AG08396 (cell line): ENCODE data around the gene C1QB.
A peak's percentile ranks its signal among the peaks of the same experiment; 100 is the strongest.

Source experiments
- DNase-seq: peaks from one replicate; pipeline ENCODE4 v3.0.0; 2012; ENCODE audit warnings: low spot score, mixed read lengths

Gene C1QB

DNA sequence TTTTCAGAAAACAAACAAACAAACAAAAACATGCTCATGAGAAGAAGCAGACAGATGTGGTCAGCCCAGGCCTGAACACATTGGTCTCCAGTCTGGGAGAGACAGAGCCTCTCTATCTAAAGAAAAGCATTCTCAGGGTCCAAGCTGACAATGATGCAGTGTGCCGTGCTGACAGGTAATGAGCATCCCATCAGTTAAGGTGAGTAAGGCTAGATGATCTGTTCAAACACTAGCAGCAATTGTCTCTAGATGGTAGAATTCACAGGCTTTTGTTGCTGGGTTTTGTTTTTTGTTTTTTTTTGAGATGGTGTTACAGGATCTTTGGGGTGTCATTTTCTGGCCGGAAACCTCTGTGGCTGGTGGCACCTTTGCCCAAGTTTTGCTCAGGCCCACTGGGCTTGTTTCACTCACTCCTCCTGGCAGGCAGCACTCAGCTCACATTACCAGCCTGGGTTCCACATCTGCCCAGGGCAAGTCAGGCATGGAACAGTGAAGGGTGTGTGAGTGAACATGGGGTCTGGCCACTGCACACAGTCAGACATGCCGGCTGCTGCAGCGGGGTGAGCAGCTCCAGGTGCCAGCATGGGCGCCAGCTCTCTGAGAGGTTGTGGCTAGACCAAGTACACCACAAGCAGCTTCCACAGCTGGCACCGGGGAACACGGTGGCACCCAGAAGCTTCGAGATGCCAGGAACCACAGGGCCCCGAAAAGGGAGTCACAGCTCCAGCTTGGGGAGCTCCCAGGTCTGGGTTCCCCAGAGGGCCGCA is 19.2 kb upstream of the C1QB start:
- DNase-seq: no peak

DNA sequence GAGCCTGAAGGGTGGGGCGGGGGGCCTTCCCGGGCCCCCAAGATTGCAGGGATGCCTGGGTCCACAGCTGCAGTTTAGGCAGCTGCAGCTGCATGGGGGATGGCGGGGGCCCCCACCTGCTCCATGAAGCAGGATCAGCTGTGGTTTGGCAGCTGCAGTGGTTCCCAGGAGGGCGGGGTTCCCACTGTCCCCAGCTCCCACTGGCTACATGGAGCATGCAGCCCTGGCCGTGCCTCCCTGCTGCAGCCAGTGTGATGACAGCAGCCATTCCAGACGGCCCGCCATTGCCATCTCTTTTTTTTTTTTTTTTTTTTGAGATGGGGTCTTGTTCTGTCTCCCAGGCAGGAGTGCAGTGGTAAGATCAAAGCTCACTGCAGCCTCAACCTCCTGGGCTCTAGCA is 17.6 kb upstream of the C1QB start:
- no peak for DNase-seq

DNA sequence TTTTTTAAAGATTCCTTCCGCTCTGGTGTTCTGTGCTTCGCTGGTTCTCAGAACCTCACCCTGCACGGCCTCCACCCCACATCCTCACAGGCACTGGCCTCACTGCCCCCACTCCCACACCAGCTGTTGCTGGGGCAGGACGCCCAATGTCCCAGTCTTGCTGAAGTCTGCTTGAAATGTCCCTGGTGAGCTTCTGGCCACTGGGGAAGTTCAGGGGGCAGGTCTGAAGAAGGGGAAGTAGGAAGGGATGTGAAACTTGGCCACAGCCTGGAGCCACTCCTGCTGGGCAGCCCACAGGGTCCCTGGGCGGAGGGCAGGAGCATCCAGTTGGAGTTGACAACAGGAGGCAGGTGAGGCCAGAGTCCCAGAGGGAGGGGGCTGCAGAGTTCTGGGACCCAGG is 16.7 kb upstream of the C1QB start, which contains the start of gene C1QA:
Gene C1QA, plus strand, starts transcription at position 276 of the 400 bp plus-strand sequence. CDS start 989 bp downstream, outside the sequence.
- DNase-seq: no peak

DNA sequence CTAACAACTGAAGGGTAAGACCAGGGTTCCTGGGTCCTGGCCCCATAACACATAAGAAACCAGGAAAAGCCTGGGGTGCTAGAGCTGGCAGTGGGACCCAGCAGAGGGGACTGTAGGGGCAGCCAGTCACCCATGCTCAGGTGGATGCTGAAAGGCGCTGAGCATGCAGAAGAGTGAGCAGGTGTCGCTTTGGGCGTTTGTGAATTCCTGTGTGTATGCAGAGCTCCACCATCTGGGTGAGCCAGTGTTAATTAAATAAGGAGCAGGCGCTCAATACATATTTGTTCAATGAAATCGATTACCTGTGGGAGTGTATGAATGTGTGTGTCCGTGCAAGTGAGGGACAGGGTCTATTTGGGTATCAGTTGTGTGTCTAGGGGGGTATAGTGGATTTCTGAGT is 16.1 kb upstream of the C1QB start:
- no peak for DNase-seq

DNA sequence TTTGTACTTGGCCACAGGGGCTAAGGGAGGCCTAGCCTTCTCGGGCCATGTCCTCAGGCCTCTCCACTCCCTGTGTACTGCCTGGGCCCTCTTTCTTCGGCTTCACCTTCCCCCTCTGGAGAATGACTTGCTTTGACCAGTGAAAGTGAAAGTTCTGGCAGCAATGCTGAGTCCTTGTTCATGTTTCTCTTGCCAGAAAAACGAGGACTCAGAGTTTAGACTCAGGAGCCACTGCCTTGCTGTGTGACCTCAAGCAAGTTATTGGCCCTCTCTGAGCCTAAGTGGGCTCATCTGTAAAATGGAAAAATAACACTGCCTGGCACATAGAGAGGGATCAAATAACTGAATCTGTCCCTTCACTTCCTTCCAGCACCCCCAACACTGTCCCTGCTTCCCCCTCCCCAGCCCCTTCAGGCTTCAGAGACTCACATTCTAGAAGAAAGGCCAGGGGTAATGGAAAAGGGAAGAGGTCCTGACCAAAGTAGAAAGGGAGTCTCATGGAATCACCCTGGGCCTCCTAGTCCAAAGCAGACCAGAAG is 15.1 kb upstream of the C1QB start:
- no peak for DNase-seq

DNA sequence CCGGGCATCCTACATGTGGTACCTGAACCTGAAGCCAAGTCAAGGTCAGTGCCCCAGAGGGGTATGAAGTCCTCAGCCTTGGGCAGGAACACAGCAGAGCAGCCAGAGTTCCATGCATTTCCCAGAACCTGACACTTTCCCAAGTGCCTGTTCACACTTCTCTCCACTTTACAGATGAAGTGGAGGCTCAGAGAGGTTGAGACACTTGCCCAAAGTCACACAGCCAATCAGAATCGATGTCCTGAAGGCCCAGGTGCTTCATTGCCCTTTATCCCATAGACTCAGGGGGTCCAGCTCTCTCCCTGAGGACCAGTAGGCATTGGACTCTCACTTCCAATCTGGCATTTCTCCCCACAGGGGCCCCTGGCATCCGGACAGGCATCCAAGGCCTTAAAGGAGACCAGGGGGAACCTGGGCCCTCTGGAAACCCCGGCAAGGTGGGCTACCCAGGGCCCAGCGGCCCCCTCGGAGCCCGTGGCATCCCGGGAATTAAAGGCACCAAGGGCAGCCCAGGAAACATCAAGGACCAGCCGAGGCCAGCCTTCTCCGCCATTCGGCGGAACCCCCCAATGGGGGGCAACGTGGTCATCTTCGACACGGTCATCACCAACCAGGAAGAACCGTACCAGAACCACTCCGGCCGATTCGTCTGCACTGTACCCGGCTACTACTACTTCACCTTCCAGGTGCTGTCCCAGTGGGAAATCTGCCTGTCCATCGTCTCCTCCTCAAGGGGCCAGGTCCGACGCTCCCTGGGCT is 14.4 kb upstream of the C1QB start:
- no peak for DNase-seq

DNA sequence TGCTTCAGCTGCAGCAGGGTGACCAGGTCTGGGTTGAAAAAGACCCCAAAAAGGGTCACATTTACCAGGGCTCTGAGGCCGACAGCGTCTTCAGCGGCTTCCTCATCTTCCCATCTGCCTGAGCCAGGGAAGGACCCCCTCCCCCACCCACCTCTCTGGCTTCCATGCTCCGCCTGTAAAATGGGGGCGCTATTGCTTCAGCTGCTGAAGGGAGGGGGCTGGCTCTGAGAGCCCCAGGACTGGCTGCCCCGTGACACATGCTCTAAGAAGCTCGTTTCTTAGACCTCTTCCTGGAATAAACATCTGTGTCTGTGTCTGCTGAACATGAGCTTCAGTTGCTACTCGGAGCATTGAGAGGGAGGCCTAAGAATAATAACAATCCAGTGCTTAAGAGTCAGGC is 13.8 kb upstream of the C1QB start:
- DNase-seq: peak; percentile 56

DNA sequence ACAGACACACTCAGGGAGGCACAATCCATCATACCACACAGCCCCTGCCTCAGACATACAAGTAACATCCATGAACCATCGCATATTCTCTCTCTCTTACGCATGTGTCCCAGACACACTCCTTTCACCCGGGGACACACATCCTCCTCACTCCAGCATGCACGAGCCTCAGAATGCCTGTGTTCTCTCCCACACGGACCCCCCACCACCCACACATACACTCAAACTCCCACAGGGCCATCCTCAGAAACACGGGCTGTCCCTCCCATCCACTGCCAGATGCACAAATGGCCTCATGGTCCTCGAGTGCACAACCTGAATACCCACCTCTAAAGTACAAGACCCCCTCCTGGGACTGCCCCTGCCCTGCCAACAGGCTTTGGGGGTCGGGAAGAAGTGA is 11.8 kb upstream of the C1QB start:
- no peak for DNase-seq

DNA sequence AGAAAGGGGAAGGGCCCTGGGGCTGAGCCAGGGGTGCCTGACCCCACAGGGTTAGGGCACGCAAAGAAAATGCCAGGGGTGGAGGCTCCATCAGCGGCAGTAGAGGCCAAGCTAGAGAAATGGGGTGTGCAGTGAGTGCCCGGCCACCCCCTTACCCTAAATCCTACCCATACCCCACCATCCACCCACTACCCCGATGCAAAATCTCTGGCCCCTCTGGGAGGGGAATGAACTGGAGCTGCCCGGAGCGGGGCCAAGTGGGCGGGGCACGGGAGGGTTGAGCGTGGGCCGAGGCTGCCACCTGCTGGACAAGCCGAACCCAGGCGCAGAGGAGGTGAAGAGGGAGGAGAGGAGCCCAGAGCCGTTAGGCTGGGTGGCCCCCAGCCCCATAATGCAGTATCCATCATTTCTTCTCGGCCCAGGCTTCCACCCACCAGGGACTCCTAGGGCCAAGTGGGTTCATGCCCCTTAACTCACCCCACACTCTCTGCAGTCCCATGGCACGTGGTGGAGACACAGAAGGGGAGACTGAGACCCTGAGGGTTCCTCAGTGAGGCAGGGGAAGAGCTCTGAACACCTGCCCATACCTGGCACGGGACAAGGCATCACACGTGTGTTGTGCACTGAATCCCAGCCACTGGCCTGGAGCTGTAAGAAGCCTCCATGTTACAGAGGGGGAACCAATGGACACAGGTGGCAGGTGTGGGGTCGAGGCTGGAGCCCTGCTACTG is 11.0 kb upstream of the C1QB start:
- peak; percentile 84 for DNase-seq

DNA sequence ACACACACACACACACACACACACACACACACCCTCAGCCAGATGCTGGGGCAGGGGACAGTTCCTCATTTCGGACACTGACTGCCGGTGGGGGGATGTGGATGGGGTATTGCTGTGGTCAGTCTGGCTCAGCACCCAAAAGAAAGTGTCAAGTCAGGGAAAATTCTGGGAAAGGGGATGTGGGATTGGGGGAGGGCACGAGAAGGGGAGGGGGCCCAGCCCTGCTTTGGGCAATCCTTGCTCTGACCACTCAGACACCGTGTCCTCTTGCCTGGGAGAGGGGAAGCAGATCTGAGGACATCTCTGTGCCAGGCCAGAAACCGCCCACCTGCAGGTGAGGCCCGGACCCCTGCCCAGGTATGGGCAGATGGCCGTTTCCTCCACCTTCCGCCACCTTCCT is 9.7 kb upstream of the C1QB start, which contains the start of gene C1QC:
Gene C1QC, plus strand, starts transcription at position 253 of the 400 bp plus-strand sequence. CDS start 391 bp downstream, outside the sequence.
- no peak for DNase-seq

DNA sequence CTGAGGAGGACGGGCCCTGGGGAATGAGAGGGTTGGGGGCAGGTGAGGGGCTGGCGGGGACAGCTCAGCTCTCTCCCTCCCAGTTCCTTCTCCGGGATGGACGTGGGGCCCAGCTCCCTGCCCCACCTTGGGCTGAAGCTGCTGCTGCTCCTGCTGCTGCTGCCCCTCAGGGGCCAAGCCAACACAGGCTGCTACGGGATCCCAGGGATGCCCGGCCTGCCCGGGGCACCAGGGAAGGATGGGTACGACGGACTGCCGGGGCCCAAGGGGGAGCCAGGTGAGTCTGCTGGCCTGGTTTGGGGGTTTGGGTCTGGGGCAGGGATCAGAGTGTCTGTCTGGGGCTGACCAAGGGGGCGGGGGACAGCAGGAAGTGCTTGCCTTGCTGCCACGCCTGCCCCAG is 9.1 kb upstream of the C1QB start:
- no peak for DNase-seq

DNA sequence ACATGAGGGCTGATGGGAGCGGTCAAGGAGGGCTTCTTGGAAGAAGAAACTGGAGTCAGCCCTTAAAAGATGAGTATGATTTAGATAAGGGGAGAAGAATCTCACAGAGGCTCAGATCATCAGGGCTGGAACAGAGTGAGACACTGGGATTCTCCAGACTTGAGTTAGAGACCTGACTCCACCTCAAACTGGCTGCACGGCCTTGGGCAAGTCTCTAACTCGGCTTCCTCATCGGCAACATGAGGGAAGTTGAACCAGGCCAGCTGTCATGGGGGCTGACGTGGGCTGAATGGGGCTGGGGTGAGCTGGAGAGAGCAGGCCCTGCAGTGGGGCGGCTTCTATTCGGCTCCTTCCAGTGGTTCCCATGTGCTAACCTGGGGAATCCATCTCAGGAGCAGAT is 7.1 kb upstream of the C1QB start:
- no peak for DNase-seq

DNA sequence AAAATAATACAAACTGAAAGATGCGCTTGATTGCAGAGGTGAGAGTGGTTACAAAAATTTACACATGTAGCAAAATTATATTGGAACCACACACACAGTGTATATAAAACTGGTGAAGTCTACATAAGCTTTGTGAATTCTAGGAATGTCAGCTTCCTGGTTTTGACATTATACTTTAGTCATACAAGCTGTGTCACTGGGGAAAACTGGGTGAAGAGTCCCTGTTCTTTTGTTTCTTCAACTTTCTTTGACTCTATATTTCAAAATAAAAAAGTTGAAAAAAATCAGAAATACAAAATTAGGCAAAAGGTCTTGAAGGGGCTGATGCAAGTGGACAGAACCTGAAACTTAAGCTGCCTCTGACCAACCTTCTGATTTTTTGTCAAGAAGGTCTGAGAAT is 6.7 kb upstream of the C1QB start:
- no peak for DNase-seq

DNA sequence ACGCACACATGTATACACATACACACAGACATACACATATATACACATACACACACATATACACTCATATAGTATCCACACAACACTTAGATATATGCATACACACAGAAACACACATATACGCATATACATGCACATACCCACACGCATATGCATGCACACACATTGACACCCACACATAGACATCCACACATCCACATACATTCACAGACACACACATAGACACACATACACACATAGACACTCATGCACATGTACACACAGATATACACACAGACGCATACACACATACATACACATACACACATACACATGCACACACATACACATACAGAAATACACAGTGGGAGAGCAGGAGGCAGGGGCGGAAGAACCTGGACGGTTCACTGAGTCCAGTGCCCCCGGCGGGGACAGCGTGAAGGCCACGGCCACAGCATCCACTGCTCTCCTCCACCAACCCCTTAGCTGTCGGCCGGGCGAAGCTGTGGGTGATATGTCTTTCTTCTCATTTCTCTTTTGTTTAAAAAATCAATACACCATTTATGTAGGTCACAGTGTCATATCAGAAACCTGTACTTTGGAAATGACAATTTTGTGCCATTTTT is 2.8 kb upstream of the C1QB start:
- no peak for DNase-seq

DNA sequence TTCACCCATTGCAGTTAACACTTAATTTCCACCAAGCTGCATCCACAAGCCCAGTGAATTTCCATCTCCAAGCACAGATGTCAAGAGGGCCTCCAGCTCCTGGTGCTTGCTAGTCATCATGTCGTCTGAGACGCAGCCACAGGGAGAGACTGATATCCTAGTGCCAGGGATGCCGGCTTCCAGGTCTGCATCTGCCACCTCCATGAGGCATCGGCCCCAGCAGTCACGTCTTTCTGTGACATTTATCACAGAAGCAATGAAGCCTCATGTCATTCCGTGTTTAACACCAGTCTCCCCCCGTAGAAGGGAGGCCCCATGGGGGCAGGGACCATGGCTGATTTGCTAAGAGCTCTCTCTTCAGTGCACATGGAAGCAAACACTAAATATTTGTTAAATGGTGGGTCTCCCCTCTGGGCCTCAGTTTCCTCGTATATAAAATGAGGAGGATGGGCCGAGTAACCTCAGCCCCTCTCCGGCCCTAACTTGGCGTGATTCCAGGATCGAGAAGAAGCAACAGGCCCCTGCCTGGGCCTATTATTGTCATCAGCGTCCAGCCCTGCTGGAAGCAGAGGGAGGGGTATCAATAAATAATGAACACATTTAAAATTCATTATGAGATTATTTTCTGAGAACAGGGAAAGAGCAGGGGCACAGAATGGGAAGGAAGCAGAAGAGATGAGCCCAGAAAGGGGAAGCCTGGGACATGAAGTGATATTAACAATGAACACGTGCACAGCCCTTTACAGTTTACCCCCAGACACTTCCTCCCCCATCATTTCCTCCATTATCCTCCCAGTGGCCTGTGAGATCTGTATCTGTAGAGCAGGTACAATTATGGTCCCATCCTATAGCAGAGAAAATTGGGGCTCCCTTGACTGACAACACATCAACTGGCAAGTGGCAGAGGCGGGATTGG is 837 bp upstream of the C1QB start:
- DNase-seq: no peak

DNA sequence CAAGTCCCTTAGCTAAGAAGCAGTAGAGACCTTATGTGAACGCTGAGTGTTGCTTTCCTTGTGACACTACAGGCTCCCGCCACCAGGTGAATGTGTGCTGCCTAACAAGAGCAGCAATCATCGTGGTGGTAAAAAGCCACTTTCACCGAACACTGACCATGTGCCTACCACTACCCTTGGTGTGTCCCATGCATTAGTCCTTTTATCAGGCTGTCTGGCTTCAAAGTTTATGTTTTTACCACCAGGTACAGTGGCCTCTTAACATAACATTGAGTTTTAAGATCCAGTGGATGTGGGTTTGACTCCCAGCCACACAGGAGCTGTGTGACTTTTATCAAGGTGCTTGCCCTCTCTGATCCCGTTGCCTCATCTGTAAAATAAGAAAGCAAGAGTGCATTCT is 1.7 kb downstream of the C1QB start:
- no peak for DNase-seq

DNA sequence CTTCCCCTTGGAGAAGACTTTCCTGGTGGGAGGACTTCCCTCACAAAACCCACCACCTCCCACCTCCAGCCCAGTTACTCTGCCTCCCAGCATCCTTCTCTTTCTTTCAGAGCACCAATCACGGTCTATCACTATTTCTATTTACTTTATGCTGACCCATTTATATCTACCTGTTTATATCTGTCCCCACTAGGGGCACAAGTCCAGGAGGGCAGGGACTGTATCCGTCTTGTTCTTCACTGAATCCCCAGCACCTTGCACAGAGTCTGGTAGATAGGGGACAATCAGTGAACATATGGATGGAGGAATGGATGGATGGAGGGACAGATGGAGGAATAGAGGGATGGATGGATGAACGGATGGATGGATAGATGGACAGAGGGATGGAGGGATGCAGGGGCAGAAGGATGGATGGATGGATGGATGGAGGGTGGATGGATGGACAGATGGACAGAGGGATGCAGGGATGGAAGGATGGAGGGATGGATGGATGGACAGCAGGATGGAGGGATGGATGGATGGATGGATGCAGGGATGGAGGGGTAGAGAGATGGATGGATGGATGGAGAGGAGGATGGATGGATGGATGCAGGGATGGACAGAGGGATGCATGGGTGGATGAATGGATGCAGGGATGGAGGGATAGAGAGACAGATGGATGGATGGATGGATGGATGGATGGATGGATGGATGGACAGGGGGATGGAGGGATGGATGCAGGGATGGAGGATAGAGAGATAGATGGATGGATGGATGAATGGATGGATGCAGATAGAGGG is 5.5 kb downstream of the C1QB start:
- no peak for DNase-seq

DNA sequence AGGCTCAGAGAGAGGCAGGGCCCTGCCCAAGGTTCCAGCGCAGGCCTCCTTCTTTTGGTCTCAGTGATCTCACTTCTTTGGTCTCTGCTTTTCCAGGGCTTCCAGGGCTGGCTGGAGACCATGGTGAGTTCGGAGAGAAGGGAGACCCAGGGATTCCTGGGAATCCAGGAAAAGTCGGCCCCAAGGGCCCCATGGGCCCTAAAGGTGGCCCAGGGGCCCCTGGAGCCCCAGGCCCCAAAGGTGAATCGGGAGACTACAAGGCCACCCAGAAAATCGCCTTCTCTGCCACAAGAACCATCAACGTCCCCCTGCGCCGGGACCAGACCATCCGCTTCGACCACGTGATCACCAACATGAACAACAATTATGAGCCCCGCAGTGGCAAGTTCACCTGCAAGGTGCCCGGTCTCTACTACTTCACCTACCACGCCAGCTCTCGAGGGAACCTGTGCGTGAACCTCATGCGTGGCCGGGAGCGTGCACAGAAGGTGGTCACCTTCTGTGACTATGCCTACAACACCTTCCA is 7.7 kb downstream of the C1QB start:
- no peak for DNase-seq

DNA sequence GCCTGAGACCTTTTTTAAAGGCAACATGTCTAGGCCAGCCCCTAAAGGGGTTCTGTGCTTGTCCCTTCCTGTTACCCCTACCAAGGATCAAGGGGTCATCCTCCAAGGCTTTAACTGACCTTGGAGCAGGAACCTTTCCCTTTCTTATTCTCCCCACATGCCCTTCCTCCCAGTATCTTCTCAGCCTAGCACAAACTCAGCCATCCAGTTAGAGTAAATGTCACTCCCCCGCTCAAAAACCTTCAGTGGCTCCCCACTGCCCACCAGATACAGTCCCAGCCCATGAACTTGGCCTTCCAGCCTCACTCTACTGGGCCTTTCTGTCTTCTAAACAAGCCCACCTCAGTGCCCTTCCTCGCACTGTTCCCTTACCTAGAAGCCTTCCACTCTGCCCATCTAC is 8.8 kb downstream of the C1QB start:
- no peak for DNase-seq

DNA sequence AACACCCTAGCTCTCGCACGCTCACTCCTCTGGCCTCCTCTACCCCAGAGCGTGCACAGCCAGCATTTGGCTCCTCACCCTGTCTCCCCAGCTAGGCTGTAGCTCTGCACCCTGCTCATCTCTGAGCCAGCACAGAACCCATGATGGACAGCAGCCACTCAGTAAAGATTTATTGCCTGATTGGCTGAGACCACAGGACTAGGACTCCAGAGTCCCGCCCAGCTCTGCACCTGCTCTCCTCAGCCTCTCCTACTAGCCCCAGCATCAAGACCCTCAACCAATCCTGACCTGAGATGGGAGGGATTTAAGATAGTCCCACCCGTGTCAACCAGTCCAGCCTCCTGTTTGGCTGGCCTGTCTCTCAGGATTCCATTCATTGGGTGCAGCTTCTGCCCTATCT is 9.3 kb downstream of the C1QB start:
- DNase-seq: no peak
